HEK293T (cell line): ENCODE measurements around the gene DLG1.

ENCODE experiments used
- SUZ12 ChIP-seq: fragments of 450-650 bp; IDR thresholded peaks from 2 replicates; pipeline ENCODE4 v1.6.1; 2016; ENCODE audit warnings: mild to moderate bottlenecking
- TARDBP ChIP-seq: fragments of 450-650 bp; IDR thresholded peaks from 2 replicates; pipeline ENCODE4 v1.6.1; 2016

DNA sequence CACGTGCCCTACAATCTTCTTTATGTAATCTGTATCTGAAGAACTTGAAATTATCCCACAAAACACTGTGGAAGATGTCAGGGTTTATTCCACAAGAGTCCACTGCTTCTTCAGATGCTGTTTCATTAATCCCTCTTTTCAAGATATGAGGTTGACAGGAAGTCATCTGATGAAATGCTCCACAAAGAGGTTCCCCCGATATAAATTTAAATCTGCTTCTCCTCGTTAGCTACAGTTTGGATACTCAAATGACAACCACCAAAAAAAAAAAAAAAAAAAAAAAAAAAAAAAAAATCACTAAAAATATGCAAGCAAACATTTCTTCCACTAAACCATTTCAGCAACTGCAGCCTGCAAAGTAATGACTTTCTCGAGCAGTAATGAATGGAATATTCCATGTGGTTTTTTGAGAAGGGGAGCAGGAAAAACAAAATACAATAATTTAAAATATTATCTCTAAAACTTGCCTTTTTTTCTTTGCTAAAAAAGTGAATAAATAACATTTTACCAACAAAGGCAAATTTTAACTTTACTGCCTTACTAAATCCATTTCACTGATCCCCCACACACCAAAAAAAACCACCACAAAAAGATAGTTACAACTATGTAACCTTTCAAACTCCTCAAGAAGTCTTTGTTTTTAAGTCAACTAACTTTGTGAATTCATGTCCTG lies 37.8 kb downstream of the DLG1 start:
- TF ChIP-seq TARDBP: no peak
- TF ChIP-seq SUZ12: no peak
